ENCODE measurements around the gene TJP2.
"Not testable (repeated sequence)": the region's sequence is repeated elsewhere in the genome, so short reads cannot be mapped to it uniquely, and the experiment has no call there.

Gene TJP2

GRCh38 chr9:69297300-69297980 is 123.4 kb downstream of the TJP2 start:
- no peak for DNase-seq

- DNase-seq = no peak
Measured at GRCh38 chr9:69299315-69299714, 125.2 kb downstream of the TJP2 start.

GRCh38 chr9:69299826-69300225 is 125.7 kb downstream of the TJP2 start:
- DNase-seq = no peak

- no peak for DNase-seq
Measured at GRCh38 chr9:69303331-69303730, 129.3 kb downstream of the TJP2 start.

GRCh38 chr9:69306895-69307445 is 132.9 kb downstream of the TJP2 start:
- DNase-seq = not testable (repeated sequence)

- no peak for DNase-seq
Measured at GRCh38 chr9:69307446-69308205, 133.5 kb downstream of the TJP2 start.

- no peak for DNase-seq
Measured at GRCh38 chr9:69308206-69308931, 134.3 kb downstream of the TJP2 start.

GRCh38 chr9:69313175-69313574 is 139.1 kb downstream of the TJP2 start:
- no peak for DNase-seq

GRCh38 chr9:69314547-69314946 is 140.5 kb downstream of the TJP2 start:
- DNase-seq = no peak

GRCh38 chr9:69317081-69317480 is 143.0 kb downstream of the TJP2 start:
- no peak for DNase-seq

- no peak for DNase-seq
Measured at GRCh38 chr9:69317894-69318293, 143.8 kb downstream of the TJP2 start.

- no peak for DNase-seq
Measured at GRCh38 chr9:69319324-69320025, 145.4 kb downstream of the TJP2 start.

- DNase-seq = no peak
Measured at GRCh38 chr9:69322256-69322655, 148.2 kb downstream of the TJP2 start.

GRCh38 chr9:69323861-69324260 is 149.8 kb downstream of the TJP2 start:
- DNase-seq = no peak
